ENCODE measurements around the gene NEUROD4. TPM values are rescaled to one million over a fixed set of nuclear protein-coding genes. Genes with fewer than 3 reads are reported as not detected.

NEUROD4 gene
- total RNA-seq, 3 donors from 2014 or later (not counting 1 experiment from before 2014, with no cell fraction given), result not detected

GRCh38 chr12:55063291-55063690 lies 43.5 kb downstream of the NEUROD4 start:
- H3K27me3 Mint-ChIP-seq (ENCODE audit: low read depth in 2 of 2), result peaks cover 11 to 25% of the 10 kb centered on the region in 2 donors
- Histone ChIP-seq H3K27me3 (ENCODE audit: control insufficient read depth, insufficient read depth, low read length) (peaks cover 2% of the 10 kb centered on the region), H3K36me3 (ENCODE audit: control insufficient read depth, insufficient read depth, low read length) (no peaks in the 10 kb centered on the region), H3K9me3 (ENCODE audit: control insufficient read depth, insufficient read depth, low read length) (no peaks in the 10 kb centered on the region), H3K4me1 (ENCODE audit: control insufficient read depth, insufficient read depth, low read length) (no peaks in the 10 kb centered on the region), H3K27ac (ENCODE audit: low read length) (no peak overlapping the region), H3K4me3 (ENCODE audit: low read length) (no peak overlapping the region)
- ATAC-seq, result no peak
- no peak for TF ChIP-seq CTCF (IDR thresholded peaks at IDR 0.05)
- no peaks in the 10 kb centered on the region for H3K9me3 Mint-ChIP-seq
- WGBS (ENCODE audit: insufficient coverage), result 85% methylated on average over 2 of the region's 2 CpGs
- H3K27ac Mint-ChIP-seq, result no peak overlapping the region
- intact Hi-C loops (cut with micrococcal nuclease), result no loop called here
- H3K4me3 Mint-ChIP-seq, result no peak overlapping the region
- no peaks in the 10 kb centered on the region for H3K36me3 Mint-ChIP-seq
- DNase-seq, result no peak
- H3K4me1 Mint-ChIP-seq, result no peaks in the 10 kb centered on the region

- no peak overlapping the region for H3K27ac ChIP-seq (ENCODE audit: low read length)
- no peak overlapping the region for H3K4me3 Mint-ChIP-seq
- H3K4me1 Mint-ChIP-seq, result no peaks in the 10 kb centered on the region
- DNase-seq, result no peak
- no peak overlapping the region for H3K27ac Mint-ChIP-seq
- WGBS (ENCODE audit: insufficient coverage), result 98% methylated on average over 3 of the region's 4 CpGs
- H3K36me3 ChIP-seq (ENCODE audit: control insufficient read depth, insufficient read depth, low read length), result no peaks in the 10 kb centered on the region
- no peaks in the 10 kb centered on the region for H3K36me3 Mint-ChIP-seq
- intact Hi-C loops (cut with micrococcal nuclease), result no loop called here
- no peaks in the 10 kb centered on the region for H3K9me3 ChIP-seq (ENCODE audit: control insufficient read depth, insufficient read depth, low read length)
- H3K9me3 Mint-ChIP-seq, result no peaks in the 10 kb centered on the region
- H3K27me3 ChIP-seq (ENCODE audit: control insufficient read depth, insufficient read depth, low read length), result peaks cover 2% of the 10 kb centered on the region
- H3K4me3 ChIP-seq (ENCODE audit: low read length), result no peak overlapping the region
- H3K27me3 Mint-ChIP-seq (ENCODE audit: low read depth in 2 of 2), result peaks cover 6 to 25% of the 10 kb centered on the region in 2 donors
- TF ChIP-seq CTCF (IDR thresholded peaks at IDR 0.05), result no peak
- H3K4me1 ChIP-seq (ENCODE audit: control insufficient read depth, insufficient read depth, low read length), result no peaks in the 10 kb centered on the region
- no peak for ATAC-seq
These were observed 45.8 kb downstream of the NEUROD4 start for GRCh38 chr12:55065535-55065934.

GRCh38 chr12:55067701-55068100 lies 47.9 kb downstream of the NEUROD4 start:
- 87% methylated on average over 8 of the region's 8 CpGs for WGBS (ENCODE audit: insufficient coverage)
- H3K4me3 Mint-ChIP-seq, result no peak overlapping the region
- Histone ChIP-seq H3K27me3 (ENCODE audit: control insufficient read depth, insufficient read depth, low read length) (peaks cover 2% of the 10 kb centered on the region), H3K27ac (ENCODE audit: low read length) (no peak overlapping the region), H3K36me3 (ENCODE audit: control insufficient read depth, insufficient read depth, low read length) (no peaks in the 10 kb centered on the region), H3K4me3 (ENCODE audit: low read length) (no peak overlapping the region), H3K9me3 (ENCODE audit: control insufficient read depth, insufficient read depth, low read length) (no peaks in the 10 kb centered on the region), H3K4me1 (ENCODE audit: control insufficient read depth, insufficient read depth, low read length) (no peaks in the 10 kb centered on the region)
- no peaks in the 10 kb centered on the region for H3K9me3 Mint-ChIP-seq
- peaks cover 6 to 25% of the 10 kb centered on the region in 2 donors for H3K27me3 Mint-ChIP-seq (ENCODE audit: low read depth in 2 of 2)
- DNase-seq (no peak), ATAC-seq (no peak)
- H3K36me3 Mint-ChIP-seq, result no peaks in the 10 kb centered on the region
- no peak overlapping the region for H3K27ac Mint-ChIP-seq
- no peak for TF ChIP-seq CTCF (IDR thresholded peaks at IDR 0.05)
- intact Hi-C loops (cut with micrococcal nuclease), result loop anchor here (1.0 kb wide), 1 partner anchor 74 kb away; no protein-coding TSS in a partner anchor
- H3K4me1 Mint-ChIP-seq, result no peaks in the 10 kb centered on the region

- no peak overlapping the region for H3K27ac Mint-ChIP-seq
- no peaks in the 10 kb centered on the region for H3K36me3 Mint-ChIP-seq
- Histone ChIP-seq H3K9me3 (ENCODE audit: control insufficient read depth, insufficient read depth, low read length) (no peaks in the 10 kb centered on the region), H3K4me1 (ENCODE audit: control insufficient read depth, insufficient read depth, low read length) (no peaks in the 10 kb centered on the region), H3K27ac (ENCODE audit: low read length) (no peak overlapping the region), H3K27me3 (ENCODE audit: control insufficient read depth, insufficient read depth, low read length) (peaks cover 2% of the 10 kb centered on the region), H3K36me3 (ENCODE audit: control insufficient read depth, insufficient read depth, low read length) (no peaks in the 10 kb centered on the region), H3K4me3 (ENCODE audit: low read length) (no peak overlapping the region)
- peak in 1 of 2 donors; percentile 68 for DNase-seq
- peak; percentile 70 for TF ChIP-seq CTCF (IDR thresholded peaks at IDR 0.05)
- 77% methylated on average over 8 of the region's 8 CpGs for WGBS (ENCODE audit: insufficient coverage)
- intact Hi-C loops (cut with micrococcal nuclease), result loop anchor here (1.0 kb wide), 1 partner anchor 75 kb away; no protein-coding TSS in a partner anchor
- no peak overlapping the region for H3K4me3 Mint-ChIP-seq
- H3K9me3 Mint-ChIP-seq, result no peaks in the 10 kb centered on the region
- H3K27me3 Mint-ChIP-seq (ENCODE audit: low read depth in 2 of 2), result peaks cover 6 to 18% of the 10 kb centered on the region in 2 donors
- peak; percentile 57 to 67 (median 64) for ATAC-seq
- H3K4me1 Mint-ChIP-seq, result no peaks in the 10 kb centered on the region
These were observed 48.7 kb downstream of the NEUROD4 start for GRCh38 chr12:55068416-55069010.
